Measurements from ENCODE around the gene SPRY4.

- no peak for TF ChIP-seq CTCF (IDR thresholded peaks at IDR 0.05; ENCODE audit: low read depth, low read length, missing input control)
- no peak for TF ChIP-seq JUND (IDR thresholded peaks at IDR 0.05)
- TF ChIP-seq YY1 (IDR thresholded peaks at IDR 0.05): no peak
- TF ChIP-seq SP1 (IDR thresholded peaks at IDR 0.05): no peak
Observed at GRCh38 chr5:142275496-142275895, 49.3 kb downstream of the SPRY4 start.

Data from liver (tissue), 3 donors.